ENCODE data around the gene CRIM1.
"Not testable (repeated sequence)": the region's sequence is repeated elsewhere in the genome, so short reads cannot be mapped to it uniquely, and the experiment has no call there.

CRIM1 gene

DNA sequence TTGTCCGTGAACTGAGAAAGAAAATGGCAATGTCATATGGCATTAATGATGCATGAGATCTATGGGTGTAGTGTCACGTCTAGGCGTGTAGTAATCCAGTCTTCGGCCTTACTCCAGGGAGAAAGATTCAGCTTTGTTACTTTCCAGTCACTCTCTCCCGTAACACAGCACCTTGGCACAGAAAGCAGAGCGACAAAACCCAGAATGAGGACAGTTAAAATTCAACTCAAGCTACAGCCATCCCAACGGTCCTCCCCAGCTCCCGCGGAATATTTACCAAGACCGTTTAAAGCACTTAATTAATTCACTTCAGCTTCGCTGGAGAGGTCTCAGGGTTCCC is 797 bp upstream of the CRIM1 start:
- DNase-seq (ENCODE audit: low spot score), result no peak

DNA sequence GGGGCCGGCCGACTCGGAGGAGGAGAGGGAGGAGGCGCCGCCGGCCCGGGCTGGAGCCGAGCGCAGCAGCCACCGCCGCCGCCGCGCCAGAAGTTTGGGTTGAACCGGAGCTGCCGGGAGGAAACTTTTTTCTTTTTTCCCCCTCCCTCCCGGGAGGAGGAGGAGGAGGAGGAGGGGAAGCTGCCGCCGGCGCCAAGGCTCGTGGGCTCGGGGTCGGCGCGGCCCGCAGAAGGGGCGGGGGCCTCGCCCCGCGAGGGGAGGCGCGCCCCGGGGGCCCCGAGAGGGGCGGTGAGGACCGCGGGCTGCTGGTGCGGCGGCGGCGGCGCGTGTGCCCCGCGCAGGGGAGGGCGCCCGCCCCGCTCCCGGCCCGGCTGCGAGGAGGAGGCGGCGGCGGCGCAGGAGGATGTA is 316 bp downstream of the CRIM1 start:
- DNase-seq (ENCODE audit: low spot score), result no peak

DNA sequence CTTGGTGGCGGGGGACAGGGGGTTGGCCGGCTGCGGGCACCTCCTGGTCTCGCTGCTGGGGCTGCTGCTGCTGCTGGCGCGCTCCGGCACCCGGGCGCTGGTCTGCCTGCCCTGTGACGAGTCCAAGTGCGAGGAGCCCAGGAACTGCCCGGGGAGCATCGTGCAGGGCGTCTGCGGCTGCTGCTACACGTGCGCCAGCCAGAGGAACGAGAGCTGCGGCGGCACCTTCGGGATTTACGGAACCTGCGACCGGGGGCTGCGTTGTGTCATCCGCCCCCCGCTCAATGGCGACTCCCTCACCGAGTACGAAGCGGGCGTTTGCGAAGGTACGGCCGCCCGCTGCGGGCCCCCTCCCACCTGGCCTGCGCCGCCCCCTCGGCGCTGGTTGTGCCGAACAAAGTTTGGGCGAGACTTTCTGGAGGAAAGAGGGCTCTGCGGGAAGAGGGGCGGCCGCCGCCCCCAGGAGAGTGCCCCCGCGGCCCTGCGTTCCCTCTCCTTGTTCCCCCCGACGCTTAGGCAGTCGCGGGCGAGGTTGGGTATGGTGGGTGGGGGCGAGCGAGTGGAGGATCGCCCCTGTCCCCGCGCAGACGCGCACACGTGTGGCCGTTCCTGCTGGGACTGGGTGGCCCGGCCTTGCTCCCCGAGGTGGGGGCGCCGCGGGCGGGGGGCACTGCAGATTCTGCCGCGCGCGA is 866 bp downstream of the CRIM1 start:
- peak; percentile 63 for DNase-seq (ENCODE audit: low spot score)

DNA sequence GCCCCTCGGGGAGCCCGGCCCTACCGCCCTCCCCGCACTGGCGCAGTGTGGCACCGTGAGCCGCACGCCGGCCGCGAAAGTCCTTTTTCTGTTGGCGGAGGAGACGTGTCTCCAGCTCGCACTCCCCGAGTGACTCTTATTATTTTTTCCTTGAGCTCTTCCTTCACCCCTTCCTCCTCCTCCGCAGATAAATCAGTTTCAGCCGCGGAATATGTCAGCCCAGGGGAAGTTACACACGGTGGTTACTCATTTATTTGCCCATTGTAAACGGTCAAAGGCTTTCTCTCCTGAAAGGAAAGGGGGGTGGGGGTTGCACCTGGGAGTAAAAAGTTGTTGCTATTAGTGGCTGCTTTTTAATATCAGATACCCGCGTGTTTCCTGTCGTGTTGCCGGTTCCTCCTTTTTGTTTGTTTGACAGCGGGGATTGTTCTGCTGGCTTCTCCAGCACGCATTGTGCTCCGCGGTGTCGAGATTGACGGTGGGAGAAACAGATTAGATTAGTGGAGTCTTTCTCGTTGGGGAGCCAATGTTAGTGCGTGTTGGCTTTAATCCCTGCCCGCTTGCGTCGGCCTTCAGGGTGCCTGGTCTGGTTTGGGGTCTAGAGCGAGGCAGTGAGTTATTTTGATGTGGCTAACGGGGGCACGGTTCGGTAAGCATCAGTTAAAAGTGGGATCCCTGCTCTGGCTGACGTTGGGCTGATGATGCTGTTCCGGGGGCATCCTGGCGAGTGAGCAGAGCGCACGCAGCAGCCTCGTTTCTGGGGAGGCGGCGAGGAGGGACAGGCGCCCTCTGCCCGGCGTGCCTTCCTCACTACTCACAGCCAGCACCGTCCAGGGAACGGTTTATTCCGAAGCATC is 1.6 kb downstream of the CRIM1 start:
- peak; percentile 84 for DNase-seq (ENCODE audit: low spot score)

DNA sequence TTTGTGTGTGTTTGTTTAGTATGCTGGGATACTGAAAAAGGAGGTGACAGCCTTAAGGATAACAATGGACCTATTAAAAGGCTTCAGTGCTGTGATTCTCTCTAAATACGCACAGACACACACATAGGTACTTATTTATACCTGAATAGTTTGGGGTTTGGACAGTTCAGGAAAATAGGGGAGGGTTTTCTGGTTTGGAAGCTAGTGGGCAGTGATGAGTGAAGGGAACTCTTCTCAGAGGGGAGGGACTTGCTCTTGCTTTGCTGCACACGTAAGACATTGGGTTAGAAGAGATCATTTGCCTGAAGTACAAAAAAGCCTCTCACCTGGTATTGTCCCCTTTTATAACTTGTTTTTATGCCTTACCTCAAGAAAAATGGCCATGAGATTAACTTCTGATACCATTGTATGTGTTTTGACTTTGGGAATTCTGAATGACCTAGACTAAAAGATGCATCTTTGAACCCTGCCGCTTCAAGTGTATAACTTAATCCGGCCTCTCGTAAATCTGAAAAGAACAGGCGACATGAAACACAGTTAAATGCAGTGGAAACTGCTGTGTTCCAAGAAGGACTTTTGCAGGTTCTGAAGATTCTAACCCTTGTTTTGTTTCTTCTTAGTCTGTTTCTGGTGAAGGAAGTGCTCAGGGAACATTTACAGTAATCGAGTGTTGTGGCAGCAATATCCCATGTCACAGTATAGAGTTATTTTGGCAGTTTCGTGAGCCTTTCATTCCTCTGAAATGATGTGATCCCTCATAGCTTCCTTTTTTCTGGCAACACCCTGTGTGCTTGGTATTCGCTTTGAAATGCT is 2.5 kb downstream of the CRIM1 start:
- DNase-seq (ENCODE audit: low spot score), result peak; percentile 89

DNA sequence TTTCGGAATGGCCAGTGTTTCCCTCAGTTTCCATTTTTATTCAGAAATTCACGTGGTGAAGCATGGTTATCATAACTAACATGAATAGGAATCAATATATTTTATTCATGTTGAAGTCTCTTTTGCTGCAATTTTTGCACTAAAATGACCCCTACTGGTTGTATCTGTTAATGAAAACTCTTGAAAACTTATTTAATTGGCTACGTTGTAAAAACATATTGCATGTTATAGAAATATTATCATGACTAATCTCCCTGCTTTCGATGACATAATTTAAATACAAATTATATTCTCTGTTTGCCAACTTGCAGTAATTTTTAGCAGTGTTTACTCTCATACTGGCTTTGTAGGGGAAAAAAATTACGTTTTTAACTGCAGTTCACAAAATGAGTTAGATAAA is 3.5 kb downstream of the CRIM1 start:
- DNase-seq (ENCODE audit: low spot score), result peak; percentile 68

DNA sequence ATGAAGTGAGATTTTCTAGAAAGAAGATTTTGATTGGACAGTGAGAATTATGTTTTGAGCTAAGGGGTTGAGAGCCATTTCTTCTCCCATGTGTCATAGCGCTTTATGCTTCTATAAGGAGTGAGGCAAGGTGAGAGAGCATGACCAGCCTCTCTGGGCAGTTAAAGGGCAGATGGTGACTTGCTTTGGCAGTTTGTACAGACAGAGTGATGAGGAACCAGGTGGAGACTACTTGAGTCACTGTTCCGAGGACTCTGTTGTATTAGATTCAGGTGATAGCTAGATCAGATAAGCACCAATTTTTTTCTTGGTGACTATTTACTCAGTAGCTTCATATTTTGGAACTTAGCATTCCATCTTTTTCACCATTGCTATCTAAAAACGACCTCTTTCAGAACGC is 4.5 kb downstream of the CRIM1 start:
- DNase-seq (ENCODE audit: low spot score), result no peak

DNA sequence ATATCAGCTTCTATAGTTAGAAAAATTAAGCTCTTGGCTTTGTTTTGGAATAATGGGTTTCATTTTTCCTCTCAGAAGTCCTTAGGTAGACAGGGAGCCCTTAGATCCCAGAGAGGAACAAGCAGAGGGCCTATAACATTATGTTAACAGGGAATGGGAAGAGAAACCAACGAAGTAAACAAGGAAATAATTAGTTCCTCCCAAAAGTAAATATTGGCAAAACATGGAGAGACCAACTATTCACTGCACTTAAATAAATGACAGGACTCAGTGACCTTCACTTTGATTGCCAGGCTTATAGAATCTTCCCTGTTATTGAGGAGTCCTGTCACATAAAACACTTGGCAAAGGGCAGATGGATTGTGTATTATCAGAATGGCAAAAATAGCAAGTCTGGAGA is 5.3 kb downstream of the CRIM1 start:
- DNase-seq (ENCODE audit: low spot score), result no peak

DNA sequence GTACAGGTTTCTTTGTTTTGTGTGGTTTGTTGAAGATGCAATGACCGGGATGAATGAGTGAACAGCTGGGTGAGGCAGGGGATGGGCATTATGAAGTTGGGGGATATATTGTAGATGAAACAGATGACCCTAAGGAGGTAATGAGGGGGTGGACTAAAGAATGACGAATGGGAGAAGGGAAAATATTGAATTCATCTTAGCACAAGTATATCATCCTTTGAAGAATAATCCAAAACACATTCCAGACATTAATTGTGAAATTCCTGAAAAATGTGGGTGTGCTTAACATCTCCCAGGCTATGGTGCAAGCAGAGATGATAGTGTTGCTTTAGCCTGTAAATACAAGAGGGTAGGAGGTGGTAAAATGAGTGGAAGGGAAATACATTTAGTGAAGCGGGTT is 5.8 kb downstream of the CRIM1 start:
- no peak for DNase-seq (ENCODE audit: low spot score)

DNA sequence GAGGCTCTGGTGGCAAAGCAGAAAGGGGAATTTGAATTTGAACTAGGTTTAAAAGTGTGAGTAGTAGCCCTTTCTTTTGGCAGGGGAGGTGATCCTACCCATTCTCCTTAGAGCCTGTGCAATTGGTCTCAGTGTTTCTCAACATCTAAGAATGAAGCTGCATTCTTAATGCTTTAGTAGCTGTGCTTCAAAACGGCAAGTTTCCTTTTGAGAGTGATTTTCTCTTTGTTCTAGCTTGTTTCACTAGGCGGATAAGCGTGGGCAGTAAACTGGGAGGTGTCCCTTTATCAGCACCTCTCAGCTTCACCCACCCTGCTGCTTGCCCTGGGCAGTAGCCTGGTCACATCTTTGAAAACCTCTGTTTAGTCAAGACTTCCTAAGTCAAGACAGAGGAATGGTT is 6.7 kb downstream of the CRIM1 start:
- DNase-seq (ENCODE audit: low spot score), result peak; percentile 12

DNA sequence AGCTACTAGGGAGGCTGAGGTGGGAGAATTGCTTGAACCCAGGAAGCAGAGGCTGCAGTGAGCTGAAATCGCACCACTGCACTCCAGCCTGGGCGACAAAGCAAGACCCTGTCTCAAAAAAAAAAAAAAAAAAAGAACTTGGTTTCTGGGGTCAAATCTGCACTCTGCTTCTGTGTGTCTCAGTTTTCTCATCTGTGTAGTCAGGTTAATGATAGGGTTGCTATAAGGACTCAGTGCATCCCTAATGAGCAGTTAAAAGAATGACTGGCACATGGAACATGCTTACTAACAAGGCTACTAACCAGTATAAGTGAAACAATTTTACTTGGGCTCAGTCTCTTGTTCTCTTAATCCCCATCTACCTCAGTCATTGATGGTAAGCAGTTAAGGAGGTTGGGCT is 7.5 kb downstream of the CRIM1 start:
- not testable (repeated sequence) for DNase-seq (ENCODE audit: low spot score)

DNA sequence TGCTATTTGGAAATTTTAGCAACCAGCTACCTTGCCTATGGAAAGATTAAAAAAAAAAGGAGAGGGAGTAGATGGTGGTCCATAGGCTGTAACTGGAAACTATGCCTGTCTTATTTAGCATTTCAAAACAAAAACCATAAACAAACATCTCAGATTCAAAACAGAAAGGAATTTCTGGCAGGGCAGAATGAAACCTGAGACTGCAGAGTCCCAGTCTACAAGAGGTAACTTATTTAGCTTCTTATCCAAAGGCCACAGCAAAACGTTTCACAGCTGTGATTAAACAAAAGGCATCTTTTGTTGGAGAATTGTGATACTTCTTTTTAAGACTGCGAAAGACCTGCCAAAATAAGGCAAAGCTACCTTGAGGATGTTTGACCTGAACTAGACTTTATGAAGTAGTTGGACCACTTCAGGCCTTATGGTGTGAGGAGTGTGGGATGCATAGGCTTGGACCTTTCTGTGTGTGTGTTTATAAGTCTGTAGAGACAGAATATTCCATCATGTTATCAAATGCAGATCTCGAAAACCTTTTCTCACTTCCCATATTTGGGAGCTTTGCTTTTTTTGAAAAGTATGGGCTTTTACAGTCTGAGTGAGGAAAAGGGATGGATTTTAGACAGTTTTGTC is 11.0 kb downstream of the CRIM1 start:
- DNase-seq (ENCODE audit: low spot score), result no peak

DNA sequence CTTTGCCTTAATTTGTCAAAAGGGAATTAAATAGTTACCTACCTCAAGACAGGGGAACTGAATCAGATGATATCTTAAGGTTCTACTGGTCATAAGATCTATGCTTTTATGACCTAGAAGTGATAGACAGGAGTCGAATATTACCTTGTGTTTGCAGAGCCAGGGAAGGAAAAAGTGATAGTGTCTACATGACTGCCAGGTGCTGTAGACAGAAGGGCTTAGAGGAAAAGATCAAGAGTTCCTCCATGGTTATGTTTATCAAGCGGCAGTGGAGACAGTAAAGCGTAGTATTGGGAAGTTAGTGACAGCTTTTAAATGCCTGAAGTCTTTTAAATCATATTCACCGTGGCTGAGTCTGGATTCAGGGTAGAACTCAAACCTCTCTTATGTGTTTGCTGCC is 11.9 kb downstream of the CRIM1 start:
- no peak for DNase-seq (ENCODE audit: low spot score)

DNA sequence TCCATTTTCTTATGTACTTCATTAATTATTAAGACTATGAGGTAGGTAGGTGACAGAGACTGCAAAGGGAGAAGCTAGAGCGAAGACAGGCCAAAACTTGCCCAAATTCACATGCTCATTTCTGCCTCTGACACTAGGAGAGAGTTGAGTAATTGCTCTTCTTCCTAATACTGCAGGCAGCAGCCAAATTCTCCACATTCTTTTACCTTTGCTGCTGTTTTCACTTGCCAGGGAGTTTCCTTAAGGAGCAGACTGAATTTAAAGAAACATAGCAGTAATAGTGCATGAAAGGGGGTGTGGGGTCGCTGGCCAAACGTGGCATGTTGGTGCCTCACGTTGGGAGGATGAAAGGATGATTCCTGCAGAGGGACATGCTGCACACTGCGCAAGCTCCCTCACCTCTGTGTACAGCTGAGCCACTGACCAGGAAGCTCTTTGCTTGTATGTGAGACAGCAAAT is 12.3 kb downstream of the CRIM1 start:
- DNase-seq (ENCODE audit: low spot score), result no peak

DNA sequence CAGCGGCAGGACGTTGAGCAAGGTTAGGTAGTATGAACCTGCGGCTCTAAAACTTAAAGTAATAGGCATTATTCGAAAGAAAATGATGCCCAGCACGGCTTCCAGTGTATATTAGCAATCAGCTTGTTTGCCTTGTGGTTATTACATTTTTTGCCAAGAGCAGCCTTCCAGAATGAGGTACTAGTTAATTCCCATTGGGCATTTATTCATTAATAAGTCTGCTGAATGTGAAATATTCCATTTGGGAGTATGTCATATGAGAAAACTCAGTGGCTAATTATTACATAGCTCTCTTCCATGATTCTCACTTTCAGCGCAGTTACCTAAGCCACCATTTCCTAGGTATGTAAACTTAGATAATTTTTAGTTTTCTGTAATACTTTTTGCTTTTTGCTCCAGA is 12.9 kb downstream of the CRIM1 start:
- no peak for DNase-seq (ENCODE audit: low spot score)

DNA sequence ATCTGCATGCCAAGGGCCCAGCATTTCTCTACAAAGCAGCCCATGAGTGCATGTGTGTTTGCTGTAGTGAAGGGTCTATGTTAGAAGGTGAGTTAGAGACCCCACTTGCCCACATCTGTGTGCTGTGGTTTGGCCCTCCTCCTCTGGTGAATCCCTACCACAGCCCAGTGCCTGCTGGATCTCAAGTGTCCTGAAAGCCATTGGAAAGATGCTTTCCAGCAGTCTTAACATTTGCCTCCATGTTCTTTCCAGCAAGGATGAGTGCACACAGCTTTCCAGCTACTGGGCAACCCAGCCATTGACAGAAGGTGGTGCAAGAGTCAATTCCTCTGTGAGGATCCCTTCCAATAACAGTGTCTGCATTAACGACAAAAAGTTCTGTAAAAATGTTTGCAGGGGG is 13.6 kb downstream of the CRIM1 start:
- no peak for DNase-seq (ENCODE audit: low spot score)

DNA sequence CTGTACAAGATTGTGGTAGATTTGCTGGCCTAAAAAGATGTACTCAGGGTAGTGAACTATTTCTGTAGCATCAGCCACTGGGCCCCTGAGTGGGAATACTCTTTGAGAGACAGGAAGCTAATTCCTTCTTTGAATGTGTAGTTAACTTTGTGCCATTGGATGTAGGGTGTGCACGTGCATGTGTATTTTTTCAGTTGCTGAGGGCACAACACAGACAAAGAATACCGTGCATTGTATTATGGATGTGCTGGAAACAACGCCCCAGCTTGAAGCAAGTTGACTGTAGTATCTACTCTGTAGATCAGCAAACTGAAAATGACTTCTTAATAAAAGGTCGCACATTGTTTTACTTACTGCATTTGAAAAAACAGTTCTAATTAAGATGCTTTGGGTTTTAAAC is 14.1 kb downstream of the CRIM1 start:
- DNase-seq (ENCODE audit: low spot score), result no peak

DNA sequence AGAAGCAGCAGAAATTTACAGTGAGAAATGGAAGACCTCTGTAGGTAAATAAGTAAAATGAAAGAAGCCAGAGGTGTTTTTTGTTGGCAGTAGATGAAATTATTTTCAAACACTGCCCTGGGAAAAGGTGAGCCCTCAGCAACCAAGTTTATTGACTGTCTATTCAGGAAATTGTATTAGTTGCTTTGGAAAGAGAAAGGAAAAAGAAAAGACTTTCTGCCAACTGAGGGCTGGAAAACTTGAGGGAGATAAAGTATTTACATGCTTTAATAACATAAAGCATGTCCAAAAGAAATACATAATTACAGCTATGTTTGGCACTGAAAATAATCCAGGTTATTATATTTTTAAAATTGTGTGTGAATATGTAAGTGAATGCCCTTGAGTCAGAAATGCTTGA is 14.7 kb downstream of the CRIM1 start:
- DNase-seq (ENCODE audit: low spot score), result no peak

DNA sequence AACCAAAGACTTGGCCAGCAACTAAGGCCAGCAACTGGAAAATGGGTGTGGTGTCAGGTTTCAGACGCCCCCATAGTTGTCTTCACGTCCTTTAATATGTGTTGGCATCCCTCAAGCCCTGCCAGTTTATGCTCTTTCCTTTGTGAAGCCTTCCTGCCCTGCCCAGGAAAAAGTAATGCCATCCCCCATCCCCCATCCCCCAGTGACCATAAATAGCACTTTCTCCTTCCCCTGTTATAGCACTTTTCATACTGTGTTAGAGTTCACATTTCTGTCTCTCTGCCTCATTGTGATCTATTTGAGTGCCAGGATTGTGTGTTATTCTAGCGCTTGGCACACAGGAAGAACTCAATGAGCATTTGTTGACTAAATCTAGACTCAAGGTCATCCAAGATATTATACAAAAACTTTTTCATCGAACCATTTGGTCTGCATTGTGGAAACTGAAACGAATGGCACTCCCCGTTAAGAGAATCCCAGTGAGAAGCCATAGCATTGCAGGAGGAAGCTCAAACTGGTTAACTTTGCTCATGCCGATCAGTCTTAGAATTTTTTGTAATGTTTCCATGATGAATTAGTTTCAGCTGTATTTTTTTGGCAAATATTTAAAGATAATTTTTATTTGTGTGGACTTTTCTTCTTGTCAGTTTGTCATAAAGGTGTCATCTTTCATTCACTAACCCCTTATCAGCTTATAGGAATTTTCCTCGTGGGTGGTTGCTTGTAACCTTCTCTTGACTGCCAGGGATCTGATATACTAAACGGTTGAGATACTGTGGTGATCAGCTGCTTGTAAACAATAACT is 15.7 kb downstream of the CRIM1 start:
- no peak for DNase-seq (ENCODE audit: low spot score)

DNA sequence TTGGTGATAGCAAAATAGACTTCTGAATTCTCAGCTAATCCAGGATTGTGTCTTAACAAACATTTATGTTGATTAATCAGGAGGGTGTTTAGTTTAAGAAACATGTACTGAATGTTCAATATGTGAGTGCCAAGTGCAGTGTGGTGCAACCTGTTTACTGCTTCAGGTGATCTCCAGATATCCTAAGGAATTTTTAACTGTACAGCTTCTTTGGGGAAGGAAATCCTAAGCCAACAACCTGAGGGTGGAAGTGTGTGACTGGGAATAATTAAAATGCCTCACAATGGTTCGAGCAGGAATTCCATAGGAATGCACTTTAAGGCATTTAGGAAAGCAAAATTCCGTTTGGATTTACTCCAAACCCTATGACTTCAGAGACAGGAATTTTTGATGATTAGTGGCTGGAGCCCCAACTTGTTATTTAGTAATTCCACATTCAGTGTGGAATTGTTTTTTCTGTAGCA is 16.4 kb downstream of the CRIM1 start:
- DNase-seq (ENCODE audit: low spot score), result peak; percentile 56

DNA sequence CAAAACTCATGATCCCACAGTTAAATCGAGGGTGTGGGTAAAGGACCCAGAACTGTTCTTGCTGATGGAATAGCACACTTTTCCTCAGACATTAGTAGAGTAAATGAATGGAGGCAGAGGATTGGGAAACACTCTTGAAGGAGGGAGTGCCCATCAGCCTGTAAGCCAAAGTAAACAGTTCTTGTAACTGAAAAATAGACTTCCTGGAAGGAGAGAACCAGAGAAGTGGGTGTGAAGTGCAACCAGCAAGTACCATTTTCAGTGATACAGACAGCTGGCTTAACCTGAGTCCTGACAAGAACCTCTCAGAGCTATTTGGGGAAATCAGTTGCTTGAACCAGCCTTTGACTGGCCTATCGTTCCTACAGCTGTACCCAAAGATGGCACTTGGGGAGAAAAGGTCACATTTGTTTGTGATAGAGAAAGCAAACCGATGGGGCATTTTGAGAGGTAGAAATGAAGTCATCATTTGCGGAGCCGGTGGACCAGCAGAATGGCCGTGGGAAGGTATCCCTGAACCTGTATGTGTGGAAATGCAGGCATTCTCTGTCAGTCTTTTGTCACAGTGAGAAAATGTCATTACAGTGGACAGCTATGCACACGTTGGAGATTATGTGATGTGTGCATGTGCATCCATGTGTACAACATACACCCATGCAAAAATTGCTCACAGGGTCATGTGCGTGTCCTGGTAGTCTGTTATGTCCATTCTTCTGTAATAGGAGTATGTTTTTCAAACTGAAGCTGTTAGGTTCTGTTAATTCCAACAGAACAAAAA is 17.8 kb downstream of the CRIM1 start:
- no peak for DNase-seq (ENCODE audit: low spot score)

Data from RKO (cell line).